ENCODE results near the gene ANKS6. TPM values are rescaled to one million over a fixed set of nuclear protein-coding genes. Genes with fewer than 3 reads are reported as not detected.
A peak's percentile ranks its signal among the peaks of the same experiment; 100 is the strongest.

ANKS6 gene
- total RNA-seq, 4 donors from 2014 or later = 18.3 to 35.9 (median 29.3) TPM

DNA sequence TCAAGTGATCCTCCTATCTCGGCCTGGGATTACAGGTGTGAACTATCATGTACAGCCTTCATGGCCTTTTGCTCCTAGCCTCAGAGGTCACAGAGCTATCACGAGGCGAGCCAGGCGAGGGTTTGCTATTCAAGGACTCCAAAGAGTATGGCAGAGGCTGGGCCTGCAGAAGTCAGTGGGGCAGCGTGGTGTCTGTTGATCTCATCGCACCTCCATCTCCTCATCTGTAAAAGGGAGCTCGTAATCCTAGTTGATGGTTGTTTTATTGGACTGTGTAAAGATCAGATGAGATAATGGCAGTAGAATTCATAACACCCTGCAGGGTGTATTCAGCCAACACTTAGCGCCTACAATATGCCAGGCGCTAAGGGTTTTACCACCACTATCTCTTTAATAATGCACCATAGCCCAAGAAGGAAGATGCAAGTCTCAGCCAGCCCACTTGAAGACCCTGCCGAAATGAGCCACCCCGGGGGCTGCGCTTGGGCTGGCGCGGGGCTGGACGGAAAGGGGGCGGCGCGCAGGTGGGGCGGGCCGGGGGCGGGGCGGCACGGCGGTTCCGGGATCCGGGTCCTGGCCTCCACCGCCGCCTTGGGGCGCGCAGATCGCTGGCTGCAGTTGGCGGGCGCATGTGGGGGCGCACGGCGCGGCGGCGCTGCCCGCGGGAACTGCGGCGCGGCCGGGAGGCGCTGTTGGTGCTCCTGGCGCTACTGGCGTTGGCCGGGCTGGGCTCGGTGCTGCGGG, 10.9 kb upstream of the ANKS6 start, which contains the start of gene GALNT12:
GALNT12 (plus strand) TSS at position 601 of the 744 bp plus-strand sequence; CDS start at position 630, 29 bp downstream.
- Histone ChIP-seq H3K9me3 (no peaks in the 10 kb centered on the region), H3K27ac (peak within 1 kb of the TSS; percentile 82 to 89 (median 88)), H3K4me3 (peak within 1 kb of the TSS; percentile 19 to 94 (median 64)), H3K27me3 (no peaks in the 10 kb centered on the region), H3K36me3 (no peaks in the 10 kb centered on the region), H3K4me1 (peaks cover 18 to 69% (median 57%) of the 10 kb centered on the region in 4 donors)
- WGBS, 2 donors (ENCODE audit: low coverage in 1 of 2) = 7 to 14% methylated on average over 3 to 14 of the region's 51 CpGs
- TF ChIP-seq POLR2AphosphoS5 (IDR thresholded peaks at IDR 0.05) = peak in 2 of 3 donors; percentile 27 to 65
- TF ChIP-seq, protein P1, sequence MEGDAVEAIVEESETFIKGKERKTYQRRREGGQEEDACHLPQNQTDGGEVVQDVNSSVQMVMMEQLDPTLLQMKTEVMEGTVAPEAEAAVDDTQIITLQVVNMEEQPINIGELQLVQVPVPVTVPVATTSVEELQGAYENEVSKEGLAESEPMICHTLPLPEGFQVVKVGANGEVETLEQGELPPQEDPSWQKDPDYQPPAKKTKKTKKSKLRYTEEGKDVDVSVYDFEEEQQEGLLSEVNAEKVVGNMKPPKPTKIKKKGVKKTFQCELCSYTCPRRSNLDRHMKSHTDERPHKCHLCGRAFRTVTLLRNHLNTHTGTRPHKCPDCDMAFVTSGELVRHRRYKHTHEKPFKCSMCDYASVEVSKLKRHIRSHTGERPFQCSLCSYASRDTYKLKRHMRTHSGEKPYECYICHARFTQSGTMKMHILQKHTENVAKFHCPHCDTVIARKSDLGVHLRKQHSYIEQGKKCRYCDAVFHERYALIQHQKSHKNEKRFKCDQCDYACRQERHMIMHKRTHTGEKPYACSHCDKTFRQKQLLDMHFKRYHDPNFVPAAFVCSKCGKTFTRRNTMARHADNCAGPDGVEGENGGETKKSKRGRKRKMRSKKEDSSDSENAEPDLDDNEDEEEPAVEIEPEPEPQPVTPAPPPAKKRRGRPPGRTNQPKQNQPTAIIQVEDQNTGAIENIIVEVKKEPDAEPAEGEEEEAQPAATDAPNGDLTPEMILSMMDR (IDR thresholded peaks at IDR 0.05) = peak in 1 of 5 experiments; percentile 36
- TF ChIP-seq POLR2A (IDR thresholded peaks at IDR 0.05) = peak; percentile 40
- no peak for TF ChIP-seq EP300 (IDR thresholded peaks at IDR 0.05; ENCODE audit: low read depth)
- DNase-seq = peak; percentile 74
- in situ Hi-C loops (cut with MboI; ENCODE audit: low pct_ligation_motif_present in 1 of 4, low pct_unique_long_range_greater_than_20kb in 1 of 4, low sequenced_read_pairs in 3 of 4) (no loop called here), intact Hi-C loops (cut with DNase I; ENCODE audit: low total_unique reads) (no loop called here)

GRCh38 chr9:98806394-98807035, 10.2 kb upstream of the ANKS6 start:
- intact Hi-C loops (cut with DNase I; ENCODE audit: low total_unique reads) (no loop called here), in situ Hi-C loops (cut with MboI; ENCODE audit: low pct_ligation_motif_present in 1 of 4, low pct_unique_long_range_greater_than_20kb in 1 of 4, low sequenced_read_pairs in 3 of 4) (no loop called here)
- no peak for DNase-seq
- Histone ChIP-seq H3K27me3 (no peaks in the 10 kb centered on the region), H3K4me1 (peaks cover 18 to 68% (median 57%) of the 10 kb centered on the region in 4 donors), H3K4me3 (peak overlapping the region in 3 of 4 donors; percentile 0 to 94 (median 56)), H3K36me3 (no peaks in the 10 kb centered on the region), H3K27ac (peak overlapping the region; percentile 82 to 89 (median 88)), H3K9me3 (no peaks in the 10 kb centered on the region)
- WGBS, 2 donors (ENCODE audit: low coverage in 1 of 2) = 63 to 73% methylated on average over 8 of the region's 8 CpGs
- TF ChIP-seq POLR2A (IDR thresholded peaks at IDR 0.05) = no peak
- no peak for TF ChIP-seq POLR2AphosphoS5 (IDR thresholded peaks at IDR 0.05)
- no peak for TF ChIP-seq EP300 (IDR thresholded peaks at IDR 0.05; ENCODE audit: low read depth)
- TF ChIP-seq, protein P1 (IDR thresholded peaks at IDR 0.05) = peak; percentile 18 to 42 (median 22)

GRCh38 chr9:98805506-98806272, 9.3 kb upstream of the ANKS6 start:
- Histone ChIP-seq H3K4me3 (peak overlapping the region in 1 of 4 donors; percentile 94), H3K27ac (peak overlapping the region; percentile 82 to 89 (median 88)), H3K4me1 (peaks cover 18 to 64% (median 56%) of the 10 kb centered on the region in 4 donors), H3K27me3 (no peaks in the 10 kb centered on the region), H3K9me3 (no peaks in the 10 kb centered on the region), H3K36me3 (no peaks in the 10 kb centered on the region)
- in situ Hi-C loops (cut with MboI; ENCODE audit: low pct_ligation_motif_present in 1 of 4, low pct_unique_long_range_greater_than_20kb in 1 of 4, low sequenced_read_pairs in 3 of 4) = no loop called here
- intact Hi-C loops (cut with DNase I; ENCODE audit: low total_unique reads) = no loop called here
- 63 to 65% methylated on average over 4 to 8 of the region's 8 CpGs for WGBS, 2 donors (ENCODE audit: low coverage in 1 of 2)
- no peak for DNase-seq
- TF ChIP-seq POLR2AphosphoS5 (IDR thresholded peaks at IDR 0.05) (peak in 2 of 3 donors; percentile 38 to 50), POLR2A (IDR thresholded peaks at IDR 0.05) (no peak), EP300 (IDR thresholded peaks at IDR 0.05; ENCODE audit: low read depth) (no peak)
- TF ChIP-seq, protein P1 (IDR thresholded peaks at IDR 0.05) = no peak

Measured in transverse colon (tissue), 4 donors.